GM23338 (cell line): ENCODE data around the gene DIAPH1. TPM values are rescaled to one million over a fixed set of nuclear protein-coding genes. Genes with fewer than 3 reads are reported as not detected.

Experiments
- ATAC-seq: fragments of 200-7000 bp; cut with Tn5 transposase; 3 replicates; pipeline ENCODE4 v1.9.1; 2020
- DNase-seq: peaks from one replicate; pipeline ENCODE4 v3.0.0-alpha.2; 2015; ENCODE audit warnings: low spot score
- H2AFZ ChIP-seq: fragments of 200-600 bp; sonication (generic); 2 replicates; pipeline ENCODE4 v1.8.0; 2016; ENCODE audit warnings: antibody characterized with exemption, mild to moderate bottlenecking, moderate library complexity
- H3F3A ChIP-seq: fragments of 200-600 bp; sonication (generic); replicated peaks from 2 replicates; pipeline ENCODE4 v1.8.0; 2017; ENCODE audit warnings: antibody characterized with exemption, mixed run types, low read depth
- H3K27ac ChIP-seq: fragments of 200-600 bp; sonication (generic); 2 replicates; pipeline ENCODE4 v1.6.1; 2016; ENCODE audit warnings: low read depth
- H3K27me3 ChIP-seq: fragments of 200-600 bp; sonication (generic); 2 replicates; pipeline ENCODE4 v1.8.0; 2016; ENCODE audit warnings: mild to moderate bottlenecking, mixed run types, moderate library complexity; ENCODE audit not compliant: insufficient read depth
- H3K36me3 ChIP-seq: fragments of 200-600 bp; sonication (generic); 2 replicates; pipeline ENCODE4 v1.8.0; 2016; ENCODE audit warnings: mild to moderate bottlenecking; ENCODE audit not compliant: insufficient read depth
- H3K4me1 ChIP-seq: fragments of 200-600 bp; sonication (generic); 2 replicates; pipeline ENCODE4 v1.8.0; 2016; ENCODE audit warnings: mild to moderate bottlenecking, moderate library complexity; ENCODE audit not compliant: insufficient read depth
- H3K4me2 ChIP-seq: fragments of 200-600 bp; sonication (generic); 2 replicates; pipeline ENCODE4 v1.7.1; 2017; ENCODE audit warnings: mixed run types
- H3K4me3 ChIP-seq: fragments of 200-600 bp; sonication (generic); 2 replicates; pipeline ENCODE4 v1.6.1; 2016; ENCODE audit warnings: mixed run types
- H3K79me2 ChIP-seq: fragments of 200-600 bp; sonication (generic); replicated peaks from 2 replicates; pipeline ENCODE4 v1.8.0; 2017; ENCODE audit warnings: mild to moderate bottlenecking; ENCODE audit not compliant: insufficient read depth
- H3K9me2 ChIP-seq: fragments of 200-600 bp; sonication (generic); 2 replicates; pipeline ENCODE4 v1.8.0; 2017; ENCODE audit not compliant: insufficient read depth
- H4K20me1 ChIP-seq: fragments of 200-600 bp; sonication (generic); replicated peaks from 2 replicates; pipeline ENCODE4 v1.8.0; 2017; ENCODE audit warnings: mild to moderate bottlenecking; ENCODE audit not compliant: insufficient read depth
- H3K27ac Mint-ChIP-seq: 2 replicates; pipeline ENCODE4 v1.8.0; 2020; ENCODE audit warnings: inconsistent platforms, mild to moderate bottlenecking, moderate library complexity, mixed read lengths
- H3K27me3 Mint-ChIP-seq: 3 replicates; pipeline ENCODE4 v1.8.0; 2022; ENCODE audit warnings: low read depth, mild to moderate bottlenecking, moderate library complexity, mixed read lengths, inconsistent platforms; ENCODE audit not compliant: insufficient read depth, poor library complexity
- H3K36me3 Mint-ChIP-seq: 3 replicates; pipeline ENCODE4 v1.8.0; 2021; ENCODE audit warnings: low read depth, mild to moderate bottlenecking, inconsistent platforms, moderate library complexity, mixed read lengths
- H3K4me1 Mint-ChIP-seq: 3 replicates; pipeline ENCODE4 v1.8.0; 2020; ENCODE audit warnings: mild to moderate bottlenecking, inconsistent platforms, mixed read lengths
- H3K4me3 Mint-ChIP-seq: 3 replicates; pipeline ENCODE4 v1.8.0; 2021; ENCODE audit warnings: moderate library complexity, mild to moderate bottlenecking, inconsistent platforms, mixed read lengths
- H3K9me3 Mint-ChIP-seq: 3 replicates; pipeline ENCODE4 v1.8.0; 2020; ENCODE audit warnings: moderate library complexity, mild to moderate bottlenecking, inconsistent platforms, mixed read lengths
- CTCF ChIP-seq, 2 experiments: fragments of 200-600 bp in 1 of 2; sonication (generic) in 1 of 2; conservative IDR thresholded peaks; 2 replicates each; pipeline versions ENCODE4 v1.5.1 to v1.6.1; 2016 to 2017; ENCODE audit warnings: antibody characterized with exemption in 2 of 2, low read depth in 2 of 2, mild to moderate bottlenecking in 2 of 2, moderate library complexity in 1 of 2
- EZH2phosphoT487 ChIP-seq: fragments of 200-600 bp; sonication (generic); IDR thresholded peaks from one replicate; pipeline ENCODE4 v1.8.1; 2018; ENCODE audit warnings: antibody characterized with exemption; ENCODE audit not compliant: unreplicated experiment
- REST ChIP-seq: IDR thresholded peaks from one replicate; pipeline ENCODE4 v1.6.1; 2018; ENCODE audit warnings: antibody characterized with exemption; ENCODE audit not compliant: unreplicated experiment
- ZNF462 ChIP-seq: fragments of 250-450 bp; sonication (Bioruptor Pico); IDR thresholded peaks from 2 replicates; pipeline ENCODE4 v1.5.0; 2020; ENCODE audit warnings: mild to moderate bottlenecking, moderate library complexity
- polyA plus RNA-seq: library from polyadenylated mRNA; unstranded; fragments of >200 nt; fragmentation: Nextera tagmentation; extraction: Ambion mirVana; gene quantifications from 2 replicates; pipeline ENCODE4 v1.2.1, GENCODE V29; 2016
- total RNA-seq: library from RNA; depleted of rRNA; stranded (reverse); fragments of >200 nt; shearing (Covaris generic); gene quantifications from 2 replicates; pipeline ENCODE4 v1.2.3, GENCODE V29; 2014

The DIAPH1 gene
- total and polyA plus RNA-seq, 2 experiments from 2014 or later: 42.9 to 104 TPM

GRCh38 chr5:141527426-141527825, 91.4 kb downstream of the DIAPH1 start:
- H3K79me2 ChIP-seq: 0 out of 2 replicates have a peak, but pooled peaks cover 6% of the 10 kb centered on the region
- no peaks in the 10 kb centered on the region for H3K9me2 ChIP-seq
- peaks cover 11% of the 10 kb centered on the region for H3K4me1 ChIP-seq
- Mint-ChIP-seq H3K9me3 (no peaks in the 10 kb centered on the region), H3K27ac (no peak overlapping the region), H3K36me3 (peaks cover 51% of the 10 kb centered on the region), H3K4me3 (no peak overlapping the region), H3K27me3 (no peaks in the 10 kb centered on the region), H3K4me1 (peaks cover 22% of the 10 kb centered on the region)
- DNase-seq: no peak
- no peaks in the 10 kb centered on the region for H4K20me1 ChIP-seq
- no peak overlapping the region for H2AFZ ChIP-seq
- H3K4me2 ChIP-seq: no peak overlapping the region
- no peak for ATAC-seq
- H3K27ac ChIP-seq: no peak overlapping the region
- peaks cover 9% of the 10 kb centered on the region; the same call in 1 of the 2 replicates for H3F3A ChIP-seq
- TF ChIP-seq EZH2phosphoT487: no peak
- no peak for TF ChIP-seq REST
- no peak for TF ChIP-seq ZNF462 (CRISPR knock-in tag)
- no peak for TF ChIP-seq CTCF (conservative IDR thresholded peaks at IDR 0.05; ENCODE audit: low read depth in 2 of 2)
- H3K36me3 ChIP-seq: peaks cover 20% of the 10 kb centered on the region
- H3K27me3 ChIP-seq: no peaks in the 10 kb centered on the region
- H3K4me3 ChIP-seq: no peak overlapping the region
